ENCODE results near the gene MYH16.

DNA sequence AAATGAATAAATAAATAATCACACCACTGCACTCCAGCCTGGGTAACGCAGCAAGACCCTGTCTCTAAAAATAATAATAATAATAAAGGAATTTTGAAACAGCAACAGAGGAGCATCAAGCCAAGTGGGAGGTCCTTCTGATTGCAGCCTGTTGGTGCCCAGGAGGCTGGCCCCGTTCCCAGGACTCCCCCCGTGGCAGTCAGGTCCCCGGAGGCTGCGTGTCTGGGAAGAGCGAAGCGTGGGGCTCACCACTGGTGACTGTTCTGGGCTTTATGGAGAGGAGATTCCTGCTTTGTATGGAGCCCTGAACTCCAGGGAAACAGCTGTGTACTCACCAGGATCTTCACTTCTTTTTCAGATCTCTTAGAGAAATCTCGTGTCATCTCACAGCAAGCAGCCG is 19.3 kb upstream of the MYH16 start:
- TF ChIP-seq EZH2 (IDR thresholded peaks at IDR 0.05; ENCODE audit: low read length, missing control alignments): no peak
- TF ChIP-seq, protein P1, sequence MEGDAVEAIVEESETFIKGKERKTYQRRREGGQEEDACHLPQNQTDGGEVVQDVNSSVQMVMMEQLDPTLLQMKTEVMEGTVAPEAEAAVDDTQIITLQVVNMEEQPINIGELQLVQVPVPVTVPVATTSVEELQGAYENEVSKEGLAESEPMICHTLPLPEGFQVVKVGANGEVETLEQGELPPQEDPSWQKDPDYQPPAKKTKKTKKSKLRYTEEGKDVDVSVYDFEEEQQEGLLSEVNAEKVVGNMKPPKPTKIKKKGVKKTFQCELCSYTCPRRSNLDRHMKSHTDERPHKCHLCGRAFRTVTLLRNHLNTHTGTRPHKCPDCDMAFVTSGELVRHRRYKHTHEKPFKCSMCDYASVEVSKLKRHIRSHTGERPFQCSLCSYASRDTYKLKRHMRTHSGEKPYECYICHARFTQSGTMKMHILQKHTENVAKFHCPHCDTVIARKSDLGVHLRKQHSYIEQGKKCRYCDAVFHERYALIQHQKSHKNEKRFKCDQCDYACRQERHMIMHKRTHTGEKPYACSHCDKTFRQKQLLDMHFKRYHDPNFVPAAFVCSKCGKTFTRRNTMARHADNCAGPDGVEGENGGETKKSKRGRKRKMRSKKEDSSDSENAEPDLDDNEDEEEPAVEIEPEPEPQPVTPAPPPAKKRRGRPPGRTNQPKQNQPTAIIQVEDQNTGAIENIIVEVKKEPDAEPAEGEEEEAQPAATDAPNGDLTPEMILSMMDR (conservative IDR thresholded peaks at IDR 0.05 in 1 of 2, IDR thresholded peaks at IDR 0.05 in 1 of 2; ENCODE audit: low read depth in 1 of 2, low read length in 2 of 2): no peak

All from fibroblast of lung (primary cell).